HCT116 (cell line): ENCODE measurements around the gene CRYBG3. TPM values are rescaled to one million over a fixed set of nuclear protein-coding genes. Genes with fewer than 3 reads are reported as not detected.

Experiments used
- ATAC-seq: fragments of 200-7000 bp; cut with Tn5 transposase; 2 replicates; pipeline ENCODE4 v1.9.1; 2020; ENCODE audit warnings: mild to moderate bottlenecking, moderate library complexity
- BruUV-seq: library from RNA; stranded (reverse); fragments of 400-500 nt; replicated peaks from 2 replicates; lab custom pipeline; 2021; lab: Mats Ljungman, UMichigan
- CTCF ChIA-PET: fragments of 300-600 bp; sonication (Branson Sonifier 250); formaldehyde crosslinking; loops from one replicate; lab custom pipeline; 2021; ENCODE audit warnings: antibody characterized with exemption; lab: Charles Lee
- POLR2A ChIA-PET: fragments of 300-600, 350-600 bp; sonication (Branson Sonifier 250); formaldehyde crosslinking; loops from one replicate; lab custom pipeline; 2021; ENCODE audit warnings: antibody characterized with exemption; lab: Charles Lee
- RAD21 ChIA-PET, 2 experiments: fragments of 300-600 bp; sonication (Branson Sonifier 250); formaldehyde crosslinking; loops; one replicate each; lab custom pipeline; 2023; ENCODE audit warnings: low total read pairs in 2 of 2; ENCODE audit not compliant: uncharacterized antibody in 2 of 2, unreplicated experiment in 2 of 2, low non-redundant PET in 1 of 2; lab: Charles Lee
- DNase-seq: peaks from one replicate; pipeline ENCODE4 v3.0.0-alpha.2; 2010; ENCODE audit warnings: low read depth, low spot score
- H2AFZ ChIP-seq: fragments of 200-600 bp; shearing (Covaris generic), sonication (generic); 2 replicates; pipeline ENCODE4 v1.6.1; 2017; ENCODE audit warnings: low read depth, mixed run types, mixed read lengths, antibody characterized with exemption, low read length; ENCODE audit not compliant: poor library complexity, severe bottlenecking
- H3K27ac ChIP-seq: 2 replicates; pipeline ENCODE4 v1.5.1; 2012; ENCODE audit warnings: low read depth, low read length
- H3K27me3 ChIP-seq: fragments of 200-600 bp; sonication (generic); 2 replicates; pipeline ENCODE4 v1.6.1; 2016; ENCODE audit warnings: mixed run types, low read length, mixed read lengths; ENCODE audit not compliant: insufficient read depth
- H3K36me3 ChIP-seq, 2 experiments: fragments of 200-500 bp in 1 of 2; fragments of 200-600 bp in 1 of 2; sonication (Bioruptor generic) in 1 of 2; sonication (generic) in 1 of 2; 2 replicates each; pipeline versions ENCODE4 v1.5.1 to v1.6.1; 2014 to 2016; ENCODE audit warnings: low read length in 2 of 2, inconsistent platforms in 1 of 2, mixed read lengths in 1 of 2, mixed run types in 1 of 2; ENCODE audit not compliant: insufficient read depth in 2 of 2, control insufficient read depth in 1 of 2
- H3K4me1 ChIP-seq, 2 experiments: fragments of 200-600 bp in 1 of 2; sonication (generic) in 1 of 2; 2 replicates each; pipeline versions ENCODE4 v1.5.1 to v1.6.1; 2012 to 2017; ENCODE audit warnings: low read length in 2 of 2, inconsistent platforms in 1 of 2, mild to moderate bottlenecking in 1 of 2, mixed read lengths in 1 of 2, mixed run types in 1 of 2, moderate library complexity in 1 of 2; ENCODE audit not compliant: insufficient read depth in 2 of 2, control insufficient read depth in 1 of 2
- H3K4me2 ChIP-seq: fragments of 200-600 bp; sonication (generic); 2 replicates; pipeline ENCODE4 v1.6.1; 2017; ENCODE audit warnings: mixed run types, low read length, mixed read lengths
- H3K4me3 ChIP-seq, 2 experiments: fragments of 200-600 bp in 1 of 2; sonication (generic) in 1 of 2; replicated peaks in 1 of 2; 2 replicates each; pipeline ENCODE4 v1.5.1; 2011 to 2016; ENCODE audit warnings: low read length in 2 of 2, control low read depth in 1 of 2, low read depth in 1 of 2, mild to moderate bottlenecking in 1 of 2, mixed read lengths in 1 of 2, mixed run types in 1 of 2
- H3K79me2 ChIP-seq: fragments of 200-600 bp; sonication (generic); 2 replicates; pipeline ENCODE4 v1.6.1; 2017; ENCODE audit warnings: mild to moderate bottlenecking, mixed run types, low read length, moderate library complexity, mixed read lengths; ENCODE audit not compliant: insufficient read depth
- H3K9ac ChIP-seq: fragments of 200-600 bp; sonication (generic); 2 replicates; pipeline ENCODE4 v1.6.1; 2016; ENCODE audit warnings: low read length, mixed read lengths
- H3K9me2 ChIP-seq: fragments of 200-600 bp; sonication (generic), shearing (Covaris generic); 2 replicates; pipeline ENCODE4 v1.6.1; 2017; ENCODE audit warnings: mixed run types, mild to moderate bottlenecking, moderate library complexity; ENCODE audit not compliant: insufficient read depth
- H3K9me3 ChIP-seq, 2 experiments: fragments of 200-500 bp in 1 of 2; fragments of 200-600 bp in 1 of 2; sonication (Bioruptor generic) in 1 of 2; sonication (generic) in 1 of 2; 2 replicates each; pipeline ENCODE4 v1.6.1; 2014 to 2017; ENCODE audit warnings: low read length in 2 of 2, mixed read lengths in 2 of 2, inconsistent platforms in 1 of 2, low read depth in 1 of 2, mild to moderate bottlenecking in 1 of 2, mixed run types in 1 of 2, moderate library complexity in 1 of 2; ENCODE audit not compliant: control insufficient read depth in 1 of 2, insufficient read depth in 1 of 2
- H4K20me1 ChIP-seq: fragments of 200-600 bp; sonication (generic), shearing (Covaris generic); 2 replicates; pipeline ENCODE4 v1.6.1; 2017; ENCODE audit warnings: mixed run types, mild to moderate bottlenecking, moderate library complexity; ENCODE audit not compliant: insufficient read depth
- EZH2phosphoT487 ChIP-seq: fragments of 200-600 bp; IDR thresholded peaks from 2 replicates; pipeline ENCODE4 v1.6.1; 2018; ENCODE audit warnings: antibody characterized with exemption, borderline replicate concordance
- FOSL1 ChIP-seq: IDR thresholded peaks from 2 replicates; pipeline ENCODE4 v1.6.1; 2012; ENCODE audit warnings: low read depth
- JUND ChIP-seq: IDR thresholded peaks from 2 replicates; pipeline ENCODE4 v1.6.1; 2012
- POLR2A ChIP-seq: IDR thresholded peaks from 2 replicates; pipeline ENCODE4 v1.7.0; 2011; ENCODE audit warnings: borderline replicate concordance; ENCODE audit not compliant: insufficient read depth, insufficient read length; ENCODE audit errors: extremely low read depth
- RAD21 ChIP-seq: IDR thresholded peaks from 2 replicates; pipeline ENCODE4 v1.6.1; 2012; ENCODE audit warnings: low read depth, mild to moderate bottlenecking
- SIN3A ChIP-seq: IDR thresholded peaks from 2 replicates; pipeline ENCODE4 v1.6.1; 2012; ENCODE audit warnings: low read depth
- SP1 ChIP-seq: IDR thresholded peaks from 2 replicates; pipeline ENCODE4 v1.6.1; 2012; ENCODE audit warnings: low read depth
- YY1 ChIP-seq: IDR thresholded peaks from 2 replicates; pipeline ENCODE4 v1.6.1; 2011; ENCODE audit warnings: low read length, low read depth, moderate library complexity, mild to moderate bottlenecking; ENCODE audit not compliant: insufficient replicate concordance; ENCODE audit errors: extremely low read depth
- ZFX ChIP-seq: fragments of 450-650 bp; IDR thresholded peaks from 2 replicates; pipeline ENCODE4 v1.6.1; 2017
- ZNF274 ChIP-seq: fragments of 200-500 bp; sonication (Bioruptor generic); IDR thresholded peaks from 2 replicates; pipeline ENCODE4 v1.6.1; 2014; ENCODE audit warnings: mild to moderate bottlenecking, low read depth, low read length, inconsistent platforms
- intact Hi-C: fragments of 100-400 bp; cut with micrococcal nuclease; formaldehyde crosslinking; loops from 2 replicates; pipeline ENCODE4 v1.10.0; 2022
- total RNA-seq: library from RNA; stranded (reverse); gene quantifications from one replicate; pipeline ENCODE4 v1.2.1, GENCODE V29; 2021; ENCODE audit not compliant: unreplicated experiment
- TF ChIP-seq, protein P1 (sequence below), 3 experiments: fragments of 200-600 bp in 1 of 3; sonication (generic) in 1 of 3; IDR thresholded peaks in 2 of 3; conservative IDR thresholded peaks in 1 of 3; 2 replicates each; pipeline ENCODE4 v1.5.1; 2012 to 2017; ENCODE audit warnings: low read depth in 2 of 3, low read length in 2 of 3, antibody characterized with exemption in 1 of 3, borderline replicate concordance in 1 of 3, control low read depth in 1 of 3, mild to moderate bottlenecking in 1 of 3, mixed read lengths in 1 of 3, mixed run types in 1 of 3, moderate library complexity in 1 of 3; ENCODE audit not compliant: insufficient read depth in 1 of 3
- TF ChIP-seq, protein P2 (sequence below): IDR thresholded peaks from 2 replicates; pipeline ENCODE4 v1.6.1; 2012

The CRYBG3 gene
- total RNA-seq, 1 experiment from 2014 or later, result 7.5 TPM

DNA sequence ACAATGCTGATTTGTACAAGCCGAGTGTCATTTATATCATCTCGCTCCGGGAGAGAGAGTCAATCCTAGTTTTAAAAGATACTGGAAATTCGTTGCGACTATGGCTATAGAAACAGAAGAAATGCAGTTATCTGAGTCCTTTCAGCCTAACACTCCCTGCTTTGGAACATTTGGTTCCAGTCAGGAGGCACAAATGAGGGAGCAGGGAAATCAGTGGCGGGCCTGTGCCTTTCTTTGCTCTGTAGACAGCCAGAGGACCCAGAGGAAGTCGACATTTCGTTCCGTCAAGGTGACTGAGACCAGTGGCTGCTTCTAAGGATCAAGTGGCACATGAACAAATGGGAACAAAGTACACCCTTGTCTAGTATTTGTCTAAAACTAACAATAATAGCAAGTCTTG is 151.2 kb downstream of the CRYBG3 start (continued):
- TF ChIP-seq, protein P1, sequence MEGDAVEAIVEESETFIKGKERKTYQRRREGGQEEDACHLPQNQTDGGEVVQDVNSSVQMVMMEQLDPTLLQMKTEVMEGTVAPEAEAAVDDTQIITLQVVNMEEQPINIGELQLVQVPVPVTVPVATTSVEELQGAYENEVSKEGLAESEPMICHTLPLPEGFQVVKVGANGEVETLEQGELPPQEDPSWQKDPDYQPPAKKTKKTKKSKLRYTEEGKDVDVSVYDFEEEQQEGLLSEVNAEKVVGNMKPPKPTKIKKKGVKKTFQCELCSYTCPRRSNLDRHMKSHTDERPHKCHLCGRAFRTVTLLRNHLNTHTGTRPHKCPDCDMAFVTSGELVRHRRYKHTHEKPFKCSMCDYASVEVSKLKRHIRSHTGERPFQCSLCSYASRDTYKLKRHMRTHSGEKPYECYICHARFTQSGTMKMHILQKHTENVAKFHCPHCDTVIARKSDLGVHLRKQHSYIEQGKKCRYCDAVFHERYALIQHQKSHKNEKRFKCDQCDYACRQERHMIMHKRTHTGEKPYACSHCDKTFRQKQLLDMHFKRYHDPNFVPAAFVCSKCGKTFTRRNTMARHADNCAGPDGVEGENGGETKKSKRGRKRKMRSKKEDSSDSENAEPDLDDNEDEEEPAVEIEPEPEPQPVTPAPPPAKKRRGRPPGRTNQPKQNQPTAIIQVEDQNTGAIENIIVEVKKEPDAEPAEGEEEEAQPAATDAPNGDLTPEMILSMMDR (IDR thresholded peaks at IDR 0.05 in 2 of 3, conservative IDR thresholded peaks at IDR 0.05 in 1 of 3; ENCODE audit: borderline replicate concordance in 1 of 3, insufficient read depth in 1 of 3, low read depth in 2 of 3, low read length in 2 of 3), result no peak
- TF ChIP-seq POLR2A (no peak), FOSL1 (no peak), ZFX (no peak), RAD21 (no peak), SIN3A (no peak), YY1 (no peak), EZH2phosphoT487 (no peak), JUND (no peak)
- TF ChIP-seq, protein P2, sequence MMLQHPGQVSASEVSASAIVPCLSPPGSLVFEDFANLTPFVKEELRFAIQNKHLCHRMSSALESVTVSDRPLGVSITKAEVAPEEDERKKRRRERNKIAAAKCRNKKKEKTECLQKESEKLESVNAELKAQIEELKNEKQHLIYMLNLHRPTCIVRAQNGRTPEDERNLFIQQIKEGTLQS, result no peak

DNA sequence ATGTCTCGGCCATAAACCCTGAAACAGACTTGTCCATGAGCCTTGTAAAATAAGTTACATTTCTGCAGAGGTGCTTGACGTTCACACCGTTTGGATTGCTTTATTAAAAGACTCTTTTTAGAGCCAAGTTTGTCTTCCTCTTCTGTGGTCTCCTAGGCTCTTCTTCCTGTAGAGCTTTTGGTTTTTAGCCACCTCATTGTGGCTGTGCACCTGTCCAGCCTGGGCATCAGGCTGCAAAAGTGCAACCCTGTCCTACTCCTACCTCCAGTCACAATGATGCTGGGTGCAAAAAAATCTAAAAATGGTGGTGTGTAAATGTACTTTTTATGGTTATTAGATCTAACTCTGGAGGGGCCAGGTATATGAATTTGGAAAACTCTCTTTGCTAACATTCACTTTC is 153.2 kb downstream of the CRYBG3 start:
- ChIA-PET CTCF (interaction anchor here (1.5 kb wide), 1 partner anchor 175 kb away, joined by 3 read pairs; no protein-coding TSS in a partner anchor), POLR2A (no interaction called here), RAD21 (no interaction called here)
- Histone ChIP-seq H3K9ac (no peak overlapping the region), H3K79me2 (peaks cover 18% of the 10 kb centered on the region), H3K4me3 (no peak overlapping the region), H2AFZ (no peak overlapping the region), H4K20me1 (no peaks in the 10 kb centered on the region), H3K4me2 (no peak overlapping the region), H3K9me3 (no peaks in the 10 kb centered on the region), H3K27ac (no peak overlapping the region), H3K36me3 (no peaks in the 10 kb centered on the region), H3K9me2 (no peaks in the 10 kb centered on the region), H3K27me3 (no peaks in the 10 kb centered on the region), H3K4me1 (peaks cover 6 to 19% of the 10 kb centered on the region in 2 experiments)
- BruUV-seq, result no TSS peak
- no peak for DNase-seq
- intact Hi-C loops, result loop anchor here (5.0 kb wide), 1 partner anchor 153 kb away; the partner anchor contains the start of gene CRYBG3
- TF ChIP-seq ZNF274 (no peak), FOSL1 (no peak), YY1 (no peak), POLR2A (no peak), ZFX (no peak), RAD21 (no peak), SP1 (no peak)
- ATAC-seq, result no peak
